BLaER1 treated with 17β-estradiol and CSF1 and Interleukin-3, amounts not matched to agents 10 nM and 100 nM (cell line): Measurements from ENCODE around the gene SYAP1.

Experiments
- H3K27ac ChIP-seq, 11 experiments: shearing (Covaris generic); formaldehyde crosslinking; 2 replicates each; pipeline ENCODE4 v1.8.1; 2022
- H3K27me3 ChIP-seq, 11 experiments: shearing (Covaris generic); formaldehyde crosslinking; 2 replicates each; pipeline ENCODE4 v1.8.1; 2022
- H3K36me3 ChIP-seq, 11 experiments: shearing (Covaris generic); formaldehyde crosslinking; 2 replicates each; pipeline ENCODE4 v1.8.1; 2022
- H3K4me1 ChIP-seq, 10 experiments: shearing (Covaris generic); formaldehyde crosslinking; 2 replicates each; pipeline ENCODE4 v1.8.1; 2022
- H3K4me2 ChIP-seq, 11 experiments: shearing (Covaris generic); formaldehyde crosslinking; 2 replicates each; pipeline ENCODE4 v1.8.1; 2022
- H3K4me3 ChIP-seq, 10 experiments: shearing (Covaris generic); formaldehyde crosslinking; 2 replicates each; pipeline ENCODE4 v1.8.1; 2022
- H3K9ac ChIP-seq, 11 experiments: shearing (Covaris generic); formaldehyde crosslinking; 2 replicates each; pipeline ENCODE4 v1.8.1; 2022
- H3K9me3 ChIP-seq, 11 experiments: shearing (Covaris generic); formaldehyde crosslinking; replicated peaks in 1 of 11; 2 replicates each; pipeline ENCODE4 v1.8.1; 2022
- H4K20me1 ChIP-seq, 11 experiments: shearing (Covaris generic); formaldehyde crosslinking; 2 replicates each; pipeline ENCODE4 v1.8.1; 2022
- Cebpa-rat ChIP-seq, 11 experiments: shearing (Covaris generic); IDR thresholded peaks; 2 replicates each; pipeline ENCODE4 v1.8.1; 2022

Gene SYAP1, protein sequence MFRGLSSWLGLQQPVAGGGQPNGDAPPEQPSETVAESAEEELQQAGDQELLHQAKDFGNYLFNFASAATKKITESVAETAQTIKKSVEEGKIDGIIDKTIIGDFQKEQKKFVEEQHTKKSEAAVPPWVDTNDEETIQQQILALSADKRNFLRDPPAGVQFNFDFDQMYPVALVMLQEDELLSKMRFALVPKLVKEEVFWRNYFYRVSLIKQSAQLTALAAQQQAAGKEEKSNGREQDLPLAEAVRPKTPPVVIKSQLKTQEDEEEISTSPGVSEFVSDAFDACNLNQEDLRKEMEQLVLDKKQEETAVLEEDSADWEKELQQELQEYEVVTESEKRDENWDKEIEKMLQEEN

DNA sequence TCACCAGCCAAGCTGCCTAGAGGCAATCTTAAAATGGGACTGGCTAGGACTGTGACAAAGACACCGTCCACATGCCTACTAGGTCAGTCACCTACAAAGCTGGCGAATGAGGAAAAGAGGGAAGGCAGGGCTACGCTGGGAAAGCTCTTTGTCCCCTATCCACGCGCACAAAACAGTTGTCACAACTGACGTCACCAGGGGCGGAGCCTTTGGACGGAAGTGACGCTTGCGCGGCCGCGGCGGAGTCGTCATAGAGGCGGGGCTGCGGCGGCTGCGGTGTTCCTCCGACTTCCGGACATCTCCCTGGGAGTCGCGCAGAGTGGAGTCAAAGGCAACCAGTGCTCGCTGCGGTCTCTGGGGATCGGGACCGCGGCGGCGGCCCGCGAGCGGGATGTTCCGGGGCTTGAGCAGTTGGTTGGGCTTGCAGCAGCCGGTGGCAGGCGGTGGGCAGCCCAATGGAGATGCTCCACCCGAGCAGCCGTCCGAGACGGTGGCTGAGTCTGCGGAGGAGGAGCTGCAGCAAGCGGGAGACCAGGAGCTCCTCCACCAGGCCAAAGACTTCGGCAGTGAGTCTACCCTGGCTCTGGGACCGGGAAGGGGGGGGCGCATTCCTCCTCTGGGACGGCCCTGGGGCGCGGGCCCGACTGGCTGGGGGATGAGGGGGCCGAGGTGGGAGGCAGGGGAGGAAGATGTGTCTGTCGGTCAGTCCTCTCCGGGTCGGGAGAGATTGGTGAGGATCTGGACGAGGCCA is at the start of gene SYAP1:
SYAP1 (plus strand) TSS at position 279 of the 751 bp plus-strand sequence; CDS start at position 392, 113 bp downstream.
- H3K27me3 ChIP-seq, result peaks cover 58 to 93% (median 79%) of the 10 kb centered on the region in 11 experiments
- TF ChIP-seq Cebpa-rat (IDR thresholded peaks at IDR 0.05), result no peak

DNA sequence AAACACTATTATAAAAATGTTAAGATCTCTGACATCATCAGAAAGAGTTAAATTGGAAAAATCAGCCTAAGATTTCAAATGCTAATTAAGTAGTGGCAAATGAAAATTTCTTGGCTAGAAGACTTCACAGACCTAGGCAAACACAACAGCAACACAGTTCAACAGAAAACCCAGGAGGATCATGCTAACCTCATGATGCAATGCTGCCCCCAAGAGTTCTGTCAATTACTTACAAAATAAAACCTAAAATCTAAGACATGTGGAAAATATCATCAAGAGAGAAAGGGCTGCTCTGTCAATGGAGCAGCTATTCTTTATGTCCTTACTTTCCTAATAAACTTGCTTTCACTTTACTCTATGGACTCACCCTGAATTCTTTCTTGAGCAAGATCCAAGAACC is 48.4 kb upstream of the SYAP1 start:
- no peak overlapping the region for H3K4me3 ChIP-seq
- H3K9me3 ChIP-seq, result no peaks in the 10 kb centered on the region
- no peaks in the 10 kb centered on the region for H3K4me1 ChIP-seq
- H4K20me1 ChIP-seq, result peaks cover 0 to 14% (median 0%) of the 10 kb centered on the region in 11 experiments; a peak in 4 of 22 replicates
- no peak overlapping the region for H3K4me2 ChIP-seq
- H3K9ac ChIP-seq, result no peak overlapping the region
- peaks cover 0 to 25% (median 9%) of the 10 kb centered on the region in 11 experiments; a peak in 6 of 22 replicates for H3K36me3 ChIP-seq
- TF ChIP-seq Cebpa-rat (IDR thresholded peaks at IDR 0.05), result no peak
- H3K27ac ChIP-seq, result no peak overlapping the region
- H3K27me3 ChIP-seq, result peaks cover 54 to 92% (median 84%) of the 10 kb centered on the region in 11 experiments

More for the DNA sequence above, at the start of gene SYAP1:
- peak within 1 kb of the TSS; percentile 70 to 92 (median 84) for H3K27ac ChIP-seq
- peak within 1 kb of the TSS; percentile 65 to 76 (median 70) for H3K4me3 ChIP-seq
- H3K36me3 ChIP-seq, result no peaks in the 10 kb centered on the region; a peak in 2 of 22 replicates
- H4K20me1 ChIP-seq, result peaks cover 0 to 35% (median 7%) of the 10 kb centered on the region in 11 experiments; a peak in 11 of 22 replicates
- no peaks in the 10 kb centered on the region; a peak in 1 of 22 replicates for H3K9me3 ChIP-seq
- peaks cover 0 to 13% (median 12%) of the 10 kb centered on the region in 10 experiments; a peak in 14 of 20 replicates for H3K4me1 ChIP-seq
- peak within 1 kb of the TSS; percentile 63 to 88 (median 75) for H3K4me2 ChIP-seq
- peak within 1 kb of the TSS; percentile 69 to 84 (median 80) for H3K9ac ChIP-seq

DNA sequence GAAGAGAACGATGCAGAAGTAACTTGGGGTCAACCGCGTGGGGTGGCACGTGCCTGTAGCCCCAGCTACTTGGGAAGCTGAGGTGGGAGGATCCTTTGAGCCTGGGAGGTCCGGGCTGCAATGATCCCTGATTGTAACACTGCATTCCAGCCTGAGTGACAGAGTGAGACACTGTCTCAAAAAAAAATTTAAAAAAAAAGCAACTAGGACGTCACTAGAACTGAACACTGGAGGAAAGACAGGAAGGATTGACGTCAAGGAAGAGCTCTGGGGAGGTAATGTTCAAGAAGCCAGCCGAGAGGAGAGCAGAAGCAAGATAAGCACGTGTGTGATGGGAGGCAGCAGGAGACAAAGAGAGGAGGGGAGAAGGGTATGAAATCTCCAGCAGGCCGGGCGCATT is 40.7 kb upstream of the SYAP1 start:
- no peak overlapping the region for H3K4me2 ChIP-seq
- H3K36me3 ChIP-seq, result peaks cover 7 to 58% (median 30%) of the 10 kb centered on the region in 11 experiments; a peak in 19 of 22 replicates
- TF ChIP-seq Cebpa-rat (IDR thresholded peaks at IDR 0.05), result no peak

DNA sequence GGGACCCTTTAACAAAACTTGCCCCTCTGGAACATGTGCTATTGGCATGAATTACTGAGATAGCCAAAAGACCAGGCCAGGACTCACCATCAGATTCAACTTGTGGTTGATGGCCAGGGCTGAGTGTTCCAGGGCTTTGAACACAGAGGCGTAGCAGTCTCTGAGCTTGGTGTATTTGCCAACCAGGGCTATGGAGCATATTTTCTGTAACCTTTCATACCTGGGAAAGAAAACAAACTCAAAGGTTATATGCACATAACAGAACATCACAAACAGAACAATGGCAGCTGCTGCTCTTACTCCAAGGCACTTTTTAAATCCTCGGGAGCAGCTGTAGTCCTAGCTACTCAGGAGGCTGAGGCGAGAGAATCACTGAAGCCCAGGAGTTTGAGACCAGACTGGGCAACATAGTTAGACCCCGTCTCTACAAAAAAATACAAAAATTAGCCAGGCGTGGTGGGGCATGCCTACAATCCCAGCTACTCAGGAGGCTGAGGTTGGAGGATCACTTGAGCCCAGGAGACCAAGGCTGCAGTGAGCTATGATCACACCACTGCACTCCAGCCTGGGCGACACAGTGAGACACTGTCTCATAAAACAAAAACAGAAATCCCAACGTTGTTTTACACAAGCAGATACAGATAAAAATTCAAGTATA is 36.3 kb upstream of the SYAP1 start:
- H3K27me3 ChIP-seq, result peaks cover 50 to 96% (median 91%) of the 10 kb centered on the region in 11 experiments
- no peak overlapping the region for H3K4me2 ChIP-seq
- H3K27ac ChIP-seq, result no peak overlapping the region
- TF ChIP-seq Cebpa-rat (IDR thresholded peaks at IDR 0.05), result no peak
- no peak overlapping the region for H3K9ac ChIP-seq
- H3K4me1 ChIP-seq, result no peaks in the 10 kb centered on the region
- no peaks in the 10 kb centered on the region for H3K9me3 ChIP-seq
- peaks cover 7 to 58% (median 31%) of the 10 kb centered on the region in 11 experiments; a peak in 19 of 22 replicates for H3K36me3 ChIP-seq
- H4K20me1 ChIP-seq, result peaks cover 0 to 7% (median 0%) of the 10 kb centered on the region in 11 experiments; a peak in 4 of 22 replicates
- H3K4me3 ChIP-seq, result no peak overlapping the region

More for the DNA sequence above, 40.7 kb upstream of the SYAP1 start:
- Histone ChIP-seq H3K27ac (no peak overlapping the region), H3K9me3 (no peaks in the 10 kb centered on the region), H3K4me3 (no peak overlapping the region), H3K9ac (no peak overlapping the region), H3K4me1 (no peaks in the 10 kb centered on the region), H4K20me1 (peaks cover 0 to 7% (median 0%) of the 10 kb centered on the region in 11 experiments; a peak in 2 of 22 replicates), H3K27me3 (peaks cover 59 to 98% (median 96%) of the 10 kb centered on the region in 11 experiments)

DNA sequence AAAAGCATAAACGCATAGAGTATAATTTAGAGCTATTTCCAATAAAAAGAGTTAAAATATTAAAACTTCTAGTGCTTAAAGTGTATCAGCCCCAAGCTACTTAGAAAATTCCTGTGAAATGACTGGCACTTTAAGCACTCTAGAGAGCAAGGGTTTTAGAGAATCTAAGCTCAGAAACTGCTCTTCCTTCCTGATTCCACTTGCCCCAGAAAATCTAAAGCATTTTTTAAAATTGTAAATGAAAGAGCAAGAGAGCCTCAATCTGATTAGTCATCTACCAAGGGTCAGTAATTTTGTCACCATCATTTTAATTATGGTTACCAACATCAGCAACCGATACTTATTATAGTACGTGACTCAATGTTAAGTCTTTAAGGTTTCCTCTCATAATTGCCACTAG is 31.9 kb upstream of the SYAP1 start:
- Histone ChIP-seq H4K20me1 (peaks cover 0 to 7% (median 0%) of the 10 kb centered on the region in 11 experiments; a peak in 3 of 22 replicates), H3K4me2 (no peak overlapping the region), H3K27me3 (peaks cover 43 to 95% (median 91%) of the 10 kb centered on the region in 11 experiments)

DNA sequence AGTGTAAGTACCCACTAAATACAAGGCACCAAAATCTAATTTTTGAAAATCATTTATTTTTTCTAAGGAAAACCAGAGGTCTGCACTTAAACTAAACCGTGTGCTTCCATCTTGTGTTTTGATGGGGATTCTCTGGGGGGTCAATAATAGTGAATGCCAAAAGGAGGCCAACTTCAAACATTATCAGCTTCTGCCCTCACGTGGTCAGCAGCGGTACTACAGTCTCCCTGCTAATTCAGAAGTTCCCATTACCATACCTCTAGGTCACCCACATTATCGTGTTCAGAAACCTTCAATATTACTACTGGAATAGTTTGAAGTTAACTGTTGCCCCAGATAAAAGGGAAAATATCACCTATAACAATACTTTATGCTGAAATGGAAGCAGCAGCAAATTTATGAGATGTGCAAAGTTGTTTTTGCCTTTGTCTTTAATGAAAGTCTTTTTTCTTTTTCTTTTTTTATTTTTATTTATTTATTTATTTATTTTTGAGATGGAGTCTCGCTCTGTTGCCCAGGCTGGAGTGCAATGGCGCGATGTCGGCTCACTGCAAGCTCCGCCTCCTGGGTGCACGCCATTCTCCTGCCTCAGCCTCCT is 24.2 kb upstream of the SYAP1 start:
- H4K20me1 ChIP-seq, result peaks cover 0 to 13% (median 0%) of the 10 kb centered on the region in 11 experiments; a peak in 3 of 22 replicates
- H3K9me3 ChIP-seq, result no peaks in the 10 kb centered on the region
- no peak overlapping the region for H3K9ac ChIP-seq
- peaks cover 54 to 96% (median 84%) of the 10 kb centered on the region in 11 experiments for H3K27me3 ChIP-seq
- H3K4me2 ChIP-seq, result no peak overlapping the region
- no peak overlapping the region for H3K4me3 ChIP-seq
- H3K27ac ChIP-seq, result no peak overlapping the region
- no peaks in the 10 kb centered on the region for H3K4me1 ChIP-seq
- peaks cover 0 to 32% (median 22%) of the 10 kb centered on the region in 11 experiments; a peak in 12 of 22 replicates for H3K36me3 ChIP-seq
- no peak for TF ChIP-seq Cebpa-rat (IDR thresholded peaks at IDR 0.05)

More for the DNA sequence above, 31.9 kb upstream of the SYAP1 start:
- no peak for TF ChIP-seq Cebpa-rat (IDR thresholded peaks at IDR 0.05)
- Histone ChIP-seq H3K36me3 (peaks cover 5 to 41% (median 28%) of the 10 kb centered on the region in 11 experiments; a peak in 17 of 22 replicates), H3K9ac (no peak overlapping the region), H3K4me1 (no peaks in the 10 kb centered on the region), H3K9me3 (no peaks in the 10 kb centered on the region), H3K27ac (no peak overlapping the region), H3K4me3 (no peak overlapping the region)

DNA sequence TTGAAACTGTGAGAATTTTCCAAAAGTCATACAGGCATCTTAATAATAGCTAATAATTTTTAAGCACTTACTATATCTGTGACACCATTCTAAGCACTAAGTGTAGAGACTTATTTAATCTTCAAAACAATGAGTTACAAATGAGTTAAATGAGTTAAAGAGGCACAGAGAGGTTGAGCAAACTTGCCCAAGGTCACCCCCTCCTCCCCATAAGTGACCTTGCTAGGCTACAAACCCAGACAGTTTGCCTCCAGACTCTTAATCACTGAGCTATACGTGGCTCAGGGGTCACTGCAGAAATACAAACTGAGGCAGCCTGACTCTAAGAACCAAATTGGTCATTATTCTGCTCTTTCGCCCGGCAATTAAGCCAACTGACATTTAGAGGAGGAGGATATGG is 22.5 kb upstream of the SYAP1 start:
- H4K20me1 ChIP-seq, result peaks cover 0 to 14% (median 0%) of the 10 kb centered on the region in 11 experiments; a peak in 3 of 22 replicates
- no peaks in the 10 kb centered on the region for H3K4me1 ChIP-seq
- H3K36me3 ChIP-seq, result peaks cover 0 to 23% (median 14%) of the 10 kb centered on the region in 11 experiments; a peak in 11 of 22 replicates
- TF ChIP-seq Cebpa-rat (IDR thresholded peaks at IDR 0.05), result no peak
- no peak overlapping the region for H3K9ac ChIP-seq
- no peak overlapping the region for H3K4me2 ChIP-seq
- no peaks in the 10 kb centered on the region for H3K9me3 ChIP-seq
- peaks cover 53 to 96% (median 84%) of the 10 kb centered on the region in 11 experiments for H3K27me3 ChIP-seq
- no peak overlapping the region for H3K27ac ChIP-seq
- no peak overlapping the region for H3K4me3 ChIP-seq

DNA sequence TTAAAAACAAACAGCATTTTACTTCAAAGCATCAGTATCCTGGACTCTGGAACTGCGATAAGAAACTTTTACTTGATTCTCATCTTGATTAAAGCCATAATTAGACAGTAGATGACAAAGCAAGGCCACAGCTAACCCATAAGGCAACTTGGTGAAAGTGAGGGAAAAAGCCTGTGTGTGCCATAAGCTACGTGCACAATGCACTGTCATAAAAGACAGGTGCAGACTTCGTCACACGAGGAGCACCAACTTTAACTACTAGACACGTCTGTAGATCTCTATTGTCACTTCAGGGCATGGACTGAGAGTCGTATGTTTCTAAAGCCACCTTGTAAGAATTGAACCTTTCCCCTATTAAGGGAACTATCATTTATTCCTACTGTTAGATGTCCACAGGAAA is 20.0 kb upstream of the SYAP1 start:
- peaks cover 0 to 19% (median 0%) of the 10 kb centered on the region in 11 experiments; a peak in 9 of 22 replicates for H3K36me3 ChIP-seq
- no peaks in the 10 kb centered on the region for H3K9me3 ChIP-seq
- no peak overlapping the region for H3K27ac ChIP-seq
- H3K9ac ChIP-seq, result no peak overlapping the region
- H3K4me1 ChIP-seq, result no peaks in the 10 kb centered on the region
- H3K27me3 ChIP-seq, result peaks cover 55 to 91% (median 82%) of the 10 kb centered on the region in 11 experiments
- H3K4me3 ChIP-seq, result no peak overlapping the region
- H3K4me2 ChIP-seq, result no peak overlapping the region
- H4K20me1 ChIP-seq, result peaks cover 0 to 11% (median 0%) of the 10 kb centered on the region in 11 experiments; a peak in 3 of 22 replicates
- no peak for TF ChIP-seq Cebpa-rat (IDR thresholded peaks at IDR 0.05)
